ENCODE measurements around the gene GRAP2. TPM values are rescaled to one million over a fixed set of nuclear protein-coding genes. Genes with fewer than 3 reads are reported as not detected.

GRAP2 gene
- total and polyA plus RNA-seq, 2 of the 13 experiments (the other 11 are each of a cell fraction or from before 2014, with no cell fraction given), result 0.15 TPM; not detected in 1

GRCh38 chr22:39938509-39939111 lies 37.7 kb downstream of the GRAP2 start:
- no peaks in the 10 kb centered on the region for H4K20me1 ChIP-seq (ENCODE audit: insufficient read depth, low read length)
- in situ Hi-C loops (cut with HindIII; ENCODE audit: extremely low pct_ligation_motif_present, low pct_unique_long_range_greater_than_20kb), result no loop called here
- no peak overlapping the region for H2AFZ ChIP-seq (ENCODE audit: low read length)
- H3K27ac ChIP-seq (ENCODE audit: extremely low read length, insufficient read depth, low read length), result no peak overlapping the region
- H3K79me2 ChIP-seq (ENCODE audit: insufficient read depth, low read length), result no peaks in the 10 kb centered on the region
- H3K4me3 ChIP-seq (replicated peaks in 1 of 3; ENCODE audit: insufficient read depth in 1 of 3, low read depth in 2 of 3, low read length in 3 of 3), result no peak overlapping the region
- DNase-seq (ENCODE audit: low spot score) (no peak), ATAC-seq (no peak), FAIRE-seq (no peak)
- no peaks in the 10 kb centered on the region for H3K9me3 ChIP-seq (ENCODE audit: low read length)
- no peak overlapping the region for H3K4me2 ChIP-seq (ENCODE audit: low read depth, low read length)
- no peak for TF ChIP-seq RBFOX2 (IDR thresholded peaks at IDR 0.05; ENCODE audit: low read depth, low read length)
- TF ChIP-seq HNRNPK (IDR thresholded peaks at IDR 0.05; ENCODE audit: low read depth, low read length, poor library complexity, severe bottlenecking), result no peak
- no peak for TF ChIP-seq ZNF792 (CRISPR knock-in tag; IDR thresholded peaks at IDR 0.05)
- no peak for TF ChIP-seq IRF9 (CRISPR knock-in tag; IDR thresholded peaks at IDR 0.05; ENCODE audit: borderline replicate concordance)
- peaks cover 14% of the 10 kb centered on the region; the same call in 1 of the 2 replicates for H3K4me1 ChIP-seq (ENCODE audit: insufficient read depth, low read length)
- 25% methylated on average over 11 of the region's 14 CpGs for WGBS (ENCODE audit: low lambda C conversion rate)
- peaks cover 0 to 35% of the 10 kb centered on the region in 2 experiments; a peak in 3 of 5 replicates for H3K27me3 ChIP-seq (ENCODE audit: control insufficient read depth in 1 of 2, insufficient read depth in 2 of 2, low read length in 2 of 2)
- intact Hi-C loops (cut with micrococcal nuclease; ENCODE audit: unreplicated experiment), result no loop called here
- H3K36me3 ChIP-seq (replicated peaks in 1 of 2; ENCODE audit: control insufficient read depth in 1 of 2, insufficient read depth in 2 of 2, low read length in 2 of 2), result no peaks in the 10 kb centered on the region
- POLR2A ChIA-PET, result no interaction called here
- CTCF ChIA-PET (ENCODE audit: low intra/inter-chr PET ratio, low total read pairs), result no interaction called here
- no peak overlapping the region for H3K9ac ChIP-seq (ENCODE audit: insufficient read depth, low read depth, low read length)
- BruUV-seq (replicated peaks), result no TSS peak

GRCh38 chr22:39939830-39940229 lies 38.9 kb downstream of the GRAP2 start:
- in situ Hi-C loops (cut with HindIII; ENCODE audit: extremely low pct_ligation_motif_present, low pct_unique_long_range_greater_than_20kb), result no loop called here
- no peak for FAIRE-seq
- H3K79me2 ChIP-seq (ENCODE audit: insufficient read depth, low read length), result no peaks in the 10 kb centered on the region
- no peak overlapping the region for H2AFZ ChIP-seq (ENCODE audit: low read length)
- 61% methylated on average over 3 of the region's 3 CpGs for WGBS (ENCODE audit: low lambda C conversion rate)
- ChIA-PET CTCF (ENCODE audit: low intra/inter-chr PET ratio, low total read pairs) (no interaction called here), POLR2A (no interaction called here)
- intact Hi-C loops (cut with micrococcal nuclease; ENCODE audit: unreplicated experiment), result no loop called here
- H3K4me2 ChIP-seq (ENCODE audit: low read depth, low read length), result no peak overlapping the region
- H3K4me1 ChIP-seq (ENCODE audit: insufficient read depth, low read length), result peaks cover 14% of the 10 kb centered on the region; the same call in 1 of the 2 replicates
- H3K27ac ChIP-seq (ENCODE audit: extremely low read length, insufficient read depth, low read length), result no peak overlapping the region
- no peaks in the 10 kb centered on the region for H3K36me3 ChIP-seq (replicated peaks in 1 of 2; ENCODE audit: control insufficient read depth in 1 of 2, insufficient read depth in 2 of 2, low read length in 2 of 2)
- ATAC-seq, result no peak
- H4K20me1 ChIP-seq (ENCODE audit: insufficient read depth, low read length), result no peaks in the 10 kb centered on the region
- BruUV-seq (replicated peaks), result no TSS peak
- no peak overlapping the region for H3K4me3 ChIP-seq (replicated peaks in 1 of 3; ENCODE audit: insufficient read depth in 1 of 3, low read depth in 2 of 3, low read length in 3 of 3)
- no peaks in the 10 kb centered on the region for H3K9me3 ChIP-seq (ENCODE audit: low read length)
- DNase-seq (ENCODE audit: low spot score), result no peak
- peaks cover 0 to 29% of the 10 kb centered on the region in 2 experiments; a peak in 3 of 5 replicates for H3K27me3 ChIP-seq (ENCODE audit: control insufficient read depth in 1 of 2, insufficient read depth in 2 of 2, low read length in 2 of 2)
- no peak overlapping the region for H3K9ac ChIP-seq (ENCODE audit: insufficient read depth, low read depth, low read length)
- TF ChIP-seq ATAD3A (CRISPR knock-in tag; IDR thresholded peaks at IDR 0.05) (no peak), REXO4 (CRISPR knock-in tag; IDR thresholded peaks at IDR 0.05; ENCODE audit: borderline replicate concordance) (no peak), KLF16 (CRISPR knock-in tag; IDR thresholded peaks at IDR 0.05) (no peak), ZBTB25 (CRISPR knock-in tag; IDR thresholded peaks at IDR 0.05) (no peak), ZGPAT (CRISPR knock-in tag; IDR thresholded peaks at IDR 0.05) (no peak)

All from HepG2 (cell line).